ENCODE data around the gene ZBTB4. TPM values are rescaled to one million over a fixed set of nuclear protein-coding genes. Genes with fewer than 3 reads are reported as not detected.
A peak's percentile ranks its signal among the peaks of the same experiment; 100 is the strongest.

Gene ZBTB4
- total and polyA plus RNA-seq, 9 of the 15 experiments (the other 6 are each of a cell fraction or from before 2014, with no cell fraction given), result 0.92 to 6.9 (median 3.3) TPM

DNA sequence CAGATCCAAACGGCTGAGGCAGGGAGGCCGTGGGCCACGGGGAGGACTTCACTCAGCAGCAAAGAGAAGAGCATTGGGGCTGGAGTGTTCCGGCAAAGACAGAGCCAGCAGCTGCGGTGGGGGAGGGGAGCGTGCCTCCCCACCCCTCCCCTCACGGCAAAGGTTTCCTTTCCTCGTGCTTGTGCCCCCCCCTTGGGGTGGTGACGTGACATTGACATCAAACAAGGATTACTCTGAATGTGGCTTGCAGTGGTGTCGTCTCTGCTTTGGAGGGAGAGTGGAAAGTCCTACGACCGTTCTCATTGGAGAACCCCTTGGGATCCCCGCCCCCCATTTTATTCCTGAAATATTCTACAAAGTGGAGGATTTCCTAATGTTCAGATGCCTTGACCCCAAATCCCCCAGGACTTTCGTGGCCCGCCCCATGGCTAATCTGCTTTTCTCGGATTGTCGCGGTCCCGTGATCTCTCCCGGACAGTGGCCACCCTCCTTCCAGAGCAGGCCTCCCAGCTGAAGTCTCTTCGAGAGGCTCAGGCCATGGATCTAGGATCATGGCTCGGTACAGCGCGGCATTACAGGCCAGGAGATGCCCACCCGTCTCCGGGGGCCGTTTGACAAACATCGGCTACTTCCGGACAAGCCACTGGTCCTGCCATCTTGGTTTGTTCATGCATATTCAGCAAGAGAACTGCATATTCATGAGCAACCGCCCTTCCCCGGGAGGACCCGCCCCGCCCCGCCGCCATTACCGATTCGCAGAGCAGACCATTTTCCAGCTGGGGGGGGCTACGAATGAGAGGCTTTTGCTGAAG, 4.0 kb upstream of the ZBTB4 start (continued):
- TF ChIP-seq, protein P1, sequence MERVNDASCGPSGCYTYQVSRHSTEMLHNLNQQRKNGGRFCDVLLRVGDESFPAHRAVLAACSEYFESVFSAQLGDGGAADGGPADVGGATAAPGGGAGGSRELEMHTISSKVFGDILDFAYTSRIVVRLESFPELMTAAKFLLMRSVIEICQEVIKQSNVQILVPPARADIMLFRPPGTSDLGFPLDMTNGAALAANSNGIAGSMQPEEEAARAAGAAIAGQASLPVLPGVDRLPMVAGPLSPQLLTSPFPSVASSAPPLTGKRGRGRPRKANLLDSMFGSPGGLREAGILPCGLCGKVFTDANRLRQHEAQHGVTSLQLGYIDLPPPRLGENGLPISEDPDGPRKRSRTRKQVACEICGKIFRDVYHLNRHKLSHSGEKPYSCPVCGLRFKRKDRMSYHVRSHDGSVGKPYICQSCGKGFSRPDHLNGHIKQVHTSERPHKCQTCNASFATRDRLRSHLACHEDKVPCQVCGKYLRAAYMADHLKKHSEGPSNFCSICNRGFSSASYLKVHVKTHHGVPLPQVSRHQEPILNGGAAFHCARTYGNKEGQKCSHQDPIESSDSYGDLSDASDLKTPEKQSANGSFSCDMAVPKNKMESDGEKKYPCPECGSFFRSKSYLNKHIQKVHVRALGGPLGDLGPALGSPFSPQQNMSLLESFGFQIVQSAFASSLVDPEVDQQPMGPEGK (CRISPR knock-in tag; IDR thresholded peaks at IDR 0.05; ENCODE audit: borderline replicate concordance), result no peak
- TF ChIP-seq NFATC3 (IDR thresholded peaks at IDR 0.05) (no peak), GATAD2B (IDR thresholded peaks at IDR 0.05; ENCODE audit: borderline replicate concordance) (no peak), ZNF76 (CRISPR knock-in tag; IDR thresholded peaks at IDR 0.05; ENCODE audit: borderline replicate concordance) (no peak), ARID2 (IDR thresholded peaks at IDR 0.05) (no peak), HDAC1 (IDR thresholded peaks at IDR 0.05) (peak in 1 of 2 experiments; percentile 43; a peak in 1 of 4 replicates), NCOA1 (IDR thresholded peaks at IDR 0.05; ENCODE audit: low read depth) (peak; percentile 73; the same call in 1 of the 2 replicates), NCOA6 (IDR thresholded peaks at IDR 0.05) (no peak), FUS (optimal IDR thresholded peaks at IDR 0.05; ENCODE audit: low read depth, low read length) (no peak), KDM4B (IDR thresholded peaks at IDR 0.05; ENCODE audit: borderline replicate concordance in 2 of 2, low read depth in 1 of 2) (no peak), SMAD3 (CRISPR knock-in tag; conservative IDR thresholded peaks at IDR 0.05) (no peak; the same call in 1 of the 2 replicates), GTF2E2 (tag; IDR thresholded peaks at IDR 0.05) (no peak), BRD9 (IDR thresholded peaks at IDR 0.05; ENCODE audit: low read depth, partially characterized antibody) (peak; percentile 82), RFX5 (IDR thresholded peaks at IDR 0.05; ENCODE audit: low read depth, low read length) (no peak), TAF7 (tag; IDR thresholded peaks at IDR 0.05) (peak; percentile 76; the same call in 1 of the 2 replicates)
- TF ChIP-seq, protein P2, sequence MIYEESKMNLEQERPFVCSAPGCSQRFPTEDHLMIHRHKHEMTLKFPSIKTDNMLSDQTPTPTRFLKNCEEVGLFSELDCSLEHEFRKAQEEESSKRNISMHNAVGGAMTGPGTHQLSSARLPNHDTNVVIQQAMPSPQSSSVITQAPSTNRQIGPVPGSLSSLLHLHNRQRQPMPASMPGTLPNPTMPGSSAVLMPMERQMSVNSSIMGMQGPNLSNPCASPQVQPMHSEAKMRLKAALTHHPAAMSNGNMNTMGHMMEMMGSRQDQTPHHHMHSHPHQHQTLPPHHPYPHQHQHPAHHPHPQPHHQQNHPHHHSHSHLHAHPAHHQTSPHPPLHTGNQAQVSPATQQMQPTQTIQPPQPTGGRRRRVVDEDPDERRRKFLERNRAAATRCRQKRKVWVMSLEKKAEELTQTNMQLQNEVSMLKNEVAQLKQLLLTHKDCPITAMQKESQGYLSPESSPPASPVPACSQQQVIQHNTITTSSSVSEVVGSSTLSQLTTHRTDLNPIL (CRISPR knock-in tag; IDR thresholded peaks at IDR 0.05), result no peak
- TF ChIP-seq, protein P3, sequence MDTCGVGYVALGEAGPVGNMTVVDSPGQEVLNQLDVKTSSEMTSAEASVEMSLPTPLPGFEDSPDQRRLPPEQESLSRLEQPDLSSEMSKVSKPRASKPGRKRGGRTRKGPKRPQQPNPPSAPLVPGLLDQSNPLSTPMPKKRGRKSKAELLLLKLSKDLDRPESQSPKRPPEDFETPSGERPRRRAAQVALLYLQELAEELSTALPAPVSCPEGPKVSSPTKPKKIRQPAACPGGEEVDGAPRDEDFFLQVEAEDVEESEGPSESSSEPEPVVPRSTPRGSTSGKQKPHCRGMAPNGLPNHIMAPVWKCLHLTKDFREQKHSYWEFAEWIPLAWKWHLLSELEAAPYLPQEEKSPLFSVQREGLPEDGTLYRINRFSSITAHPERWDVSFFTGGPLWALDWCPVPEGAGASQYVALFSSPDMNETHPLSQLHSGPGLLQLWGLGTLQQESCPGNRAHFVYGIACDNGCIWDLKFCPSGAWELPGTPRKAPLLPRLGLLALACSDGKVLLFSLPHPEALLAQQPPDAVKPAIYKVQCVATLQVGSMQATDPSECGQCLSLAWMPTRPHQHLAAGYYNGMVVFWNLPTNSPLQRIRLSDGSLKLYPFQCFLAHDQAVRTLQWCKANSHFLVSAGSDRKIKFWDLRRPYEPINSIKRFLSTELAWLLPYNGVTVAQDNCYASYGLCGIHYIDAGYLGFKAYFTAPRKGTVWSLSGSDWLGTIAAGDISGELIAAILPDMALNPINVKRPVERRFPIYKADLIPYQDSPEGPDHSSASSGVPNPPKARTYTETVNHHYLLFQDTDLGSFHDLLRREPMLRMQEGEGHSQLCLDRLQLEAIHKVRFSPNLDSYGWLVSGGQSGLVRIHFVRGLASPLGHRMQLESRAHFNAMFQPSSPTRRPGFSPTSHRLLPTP (IDR thresholded peaks at IDR 0.05; ENCODE audit: borderline replicate concordance, extremely low read depth, insufficient read length), result no peak
- TF ChIP-seq, protein P4, sequence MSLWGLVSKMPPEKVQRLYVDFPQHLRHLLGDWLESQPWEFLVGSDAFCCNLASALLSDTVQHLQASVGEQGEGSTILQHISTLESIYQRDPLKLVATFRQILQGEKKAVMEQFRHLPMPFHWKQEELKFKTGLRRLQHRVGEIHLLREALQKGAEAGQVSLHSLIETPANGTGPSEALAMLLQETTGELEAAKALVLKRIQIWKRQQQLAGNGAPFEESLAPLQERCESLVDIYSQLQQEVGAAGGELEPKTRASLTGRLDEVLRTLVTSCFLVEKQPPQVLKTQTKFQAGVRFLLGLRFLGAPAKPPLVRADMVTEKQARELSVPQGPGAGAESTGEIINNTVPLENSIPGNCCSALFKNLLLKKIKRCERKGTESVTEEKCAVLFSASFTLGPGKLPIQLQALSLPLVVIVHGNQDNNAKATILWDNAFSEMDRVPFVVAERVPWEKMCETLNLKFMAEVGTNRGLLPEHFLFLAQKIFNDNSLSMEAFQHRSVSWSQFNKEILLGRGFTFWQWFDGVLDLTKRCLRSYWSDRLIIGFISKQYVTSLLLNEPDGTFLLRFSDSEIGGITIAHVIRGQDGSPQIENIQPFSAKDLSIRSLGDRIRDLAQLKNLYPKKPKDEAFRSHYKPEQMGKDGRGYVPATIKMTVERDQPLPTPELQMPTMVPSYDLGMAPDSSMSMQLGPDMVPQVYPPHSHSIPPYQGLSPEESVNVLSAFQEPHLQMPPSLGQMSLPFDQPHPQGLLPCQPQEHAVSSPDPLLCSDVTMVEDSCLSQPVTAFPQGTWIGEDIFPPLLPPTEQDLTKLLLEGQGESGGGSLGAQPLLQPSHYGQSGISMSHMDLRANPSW (CRISPR knock-in tag; IDR thresholded peaks at IDR 0.05), result no peak
